Right atrium auricular region (tissue), 2 donors: ENCODE results near the gene TMEM150C. TPM values are rescaled to one million over a fixed set of nuclear protein-coding genes. Genes with fewer than 3 reads are reported as not detected.
"Not testable (repeated sequence)": the region's sequence is repeated elsewhere in the genome, so short reads cannot be mapped to it uniquely, and the experiment has no call there.

Source experiments
- DNase-seq: peaks from one replicate; pipeline ENCODE4 v3.0.0-alpha.2; 2019; ENCODE audit warnings: low spot score
- H3K27ac ChIP-seq, 2 donors: fragments of 200-600 bp; sonication (generic); 1 replicate in 1 of 2; 2 replicates in 1 of 2; pipeline ENCODE4 v1.5.1; 2016 to 2019
- H3K27me3 ChIP-seq, 2 donors: fragments of 200-600 bp; sonication (generic); one replicate each; pipeline versions ENCODE4 v1.5.1 to v1.6.0; 2017 to 2019
- H3K36me3 ChIP-seq: fragments of 200-600 bp; sonication (generic); one replicate; pipeline ENCODE4 v1.5.1; 2016
- H3K4me1 ChIP-seq, 2 donors: fragments of 200-600 bp; sonication (generic); one replicate each; pipeline versions ENCODE4 v1.5.1 to v1.6.0; 2017 to 2019
- H3K4me3 ChIP-seq, 2 donors: fragments of 200-600 bp; sonication (generic); 1 replicate in 1 of 2; 2 replicates in 1 of 2; pipeline ENCODE4 v1.5.1; 2017 to 2019; ENCODE audit warnings: mild to moderate bottlenecking in 1 of 2, moderate library complexity in 1 of 2
- H3K9me3 ChIP-seq, 2 donors: fragments of 200-600 bp; sonication (generic); one replicate each; pipeline ENCODE4 v1.5.1; 2019
- CTCF ChIP-seq, 2 donors: fragments of 200-600 bp; sonication (generic); IDR thresholded peaks; one replicate each; pipeline ENCODE4 v1.5.1; 2019; ENCODE audit warnings: antibody characterized with exemption in 2 of 2
- total RNA-seq, 2 donors: library from RNA; depleted of rRNA; stranded (reverse); fragments of >200 nt; gene quantifications; one replicate each; pipeline ENCODE4 v1.1.0, GENCODE V29; 2016

TMEM150C gene
- total RNA-seq, 2 donors from 2014 or later = 14.2 to 21.2 TPM

GRCh38 chr4:82567444-82567843 is 5.7 kb upstream of the TMEM150C start:
- Histone ChIP-seq H3K27ac (no peak overlapping the region), H3K4me1 (peaks cover 0 to under 1% of the 10 kb centered on the region in 2 donors), H3K9me3 (no peaks in the 10 kb centered on the region), H3K4me3 (no peak overlapping the region), H3K36me3 (no peaks in the 10 kb centered on the region), H3K27me3 (no peaks in the 10 kb centered on the region)
- TF ChIP-seq CTCF (IDR thresholded peaks at IDR 0.05) = no peak
- DNase-seq = no peak

- peak overlapping the region; percentile 62 to 74 for H3K4me3 ChIP-seq
- DNase-seq = no peak
- no peaks in the 10 kb centered on the region for H3K27me3 ChIP-seq
- H3K36me3 ChIP-seq = no peaks in the 10 kb centered on the region
- no peak for TF ChIP-seq CTCF (IDR thresholded peaks at IDR 0.05)
- no peaks in the 10 kb centered on the region for H3K9me3 ChIP-seq
- H3K4me1 ChIP-seq = peaks cover 0 to 20% of the 10 kb centered on the region in 2 donors
- H3K27ac ChIP-seq = no peak overlapping the region
These were observed 721 bp upstream of the TMEM150C start for GRCh38 chr4:82562564-82562854.

GRCh38 chr4:82560853-82561785 is 669 bp downstream of the TMEM150C start:
- Histone ChIP-seq H3K36me3 (no peaks in the 10 kb centered on the region), H3K27me3 (no peaks in the 10 kb centered on the region), H3K9me3 (no peaks in the 10 kb centered on the region), H3K4me1 (peaks cover 0 to 20% of the 10 kb centered on the region in 2 donors), H3K27ac (no peak overlapping the region), H3K4me3 (peak overlapping the region; percentile 62 to 74)
- TF ChIP-seq CTCF (IDR thresholded peaks at IDR 0.05) = no peak
- no peak for DNase-seq

GRCh38 chr4:82559735-82560120 is 2.1 kb downstream of the TMEM150C start:
- Histone ChIP-seq H3K27ac (no peak overlapping the region), H3K9me3 (no peaks in the 10 kb centered on the region), H3K4me3 (no peak overlapping the region), H3K36me3 (no peaks in the 10 kb centered on the region), H3K4me1 (peaks cover 0 to 20% of the 10 kb centered on the region in 2 donors), H3K27me3 (no peaks in the 10 kb centered on the region)
- DNase-seq = no peak
- TF ChIP-seq CTCF (IDR thresholded peaks at IDR 0.05) = no peak

- peaks cover 0 to 20% of the 10 kb centered on the region in 2 donors for H3K4me1 ChIP-seq
- H3K27me3 ChIP-seq, H3K27ac ChIP-seq, H3K36me3 ChIP-seq, DNase-seq, H3K4me3 ChIP-seq, H3K9me3 ChIP-seq: not testable (repeated sequence)
These were observed 2.6 kb downstream of the TMEM150C start for GRCh38 chr4:82559090-82559734.

GRCh38 chr4:82555276-82555675 is 6.5 kb downstream of the TMEM150C start:
- Histone ChIP-seq H3K4me3 (no peak overlapping the region), H3K27ac (no peak overlapping the region), H3K36me3 (no peaks in the 10 kb centered on the region), H3K4me1 (peaks cover 0 to 3% of the 10 kb centered on the region in 2 donors), H3K9me3 (no peaks in the 10 kb centered on the region), H3K27me3 (no peaks in the 10 kb centered on the region)
- no peak for DNase-seq
- TF ChIP-seq CTCF (IDR thresholded peaks at IDR 0.05) = no peak
